Gastroesophageal sphincter (tissue), 2 donors: ENCODE results near the gene SPDL1.

Experiments
- EP300 ChIP-seq: sonication (generic); formaldehyde crosslinking; IDR thresholded peaks from one replicate; pipeline ENCODE4 v1.6.1; 2017; ENCODE audit warnings: antibody characterized with exemption, mild to moderate bottlenecking
- POLR2A ChIP-seq, 2 donors: fragments of 450-650 bp; IDR thresholded peaks; one replicate each; pipeline ENCODE4 v1.6.1; 2017; ENCODE audit warnings: antibody characterized with exemption in 2 of 2, mild to moderate bottlenecking in 2 of 2, moderate library complexity in 1 of 2

DNA sequence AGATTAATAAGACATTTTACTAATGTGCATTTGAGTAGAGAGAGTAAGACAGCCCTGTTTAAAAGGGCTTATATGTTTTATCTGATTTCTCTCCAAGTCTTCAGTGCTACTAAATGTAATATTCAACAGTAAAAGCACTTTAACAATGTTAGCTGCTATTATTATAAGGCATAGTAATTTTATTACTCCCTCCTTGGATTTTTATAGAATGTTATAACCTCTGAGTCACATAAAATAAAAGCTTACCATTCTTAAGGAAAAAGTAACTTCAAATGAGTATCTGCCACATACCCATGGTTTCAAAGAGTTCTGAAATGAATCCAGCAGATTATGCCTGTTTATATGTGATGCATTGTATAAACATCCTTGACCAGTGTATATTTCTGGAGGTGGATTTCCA lies 19.0 kb downstream of the SPDL1 start:
- TF ChIP-seq POLR2A (IDR thresholded peaks at IDR 0.05) (no peak), EP300 (no peak)
